Endothelial cell of umbilical vein (primary cell): ENCODE data around the gene VPS33B. TPM values are rescaled to one million over a fixed set of nuclear protein-coding genes. Genes with fewer than 3 reads are reported as not detected.

Experiments
- BruUV-seq: library from RNA; stranded (reverse); fragments of 400-500 nt; replicated peaks from 2 replicates; lab custom pipeline; 2021; lab: Mats Ljungman, UMichigan
- CTCF ChIA-PET: fragments of 300-600, 350-600 bp; sonication (Branson Sonifier 250); formaldehyde crosslinking; loops from one replicate; lab custom pipeline; 2021; ENCODE audit warnings: antibody characterized with exemption, inconsistent platforms; lab: Charles Lee
- POLR2A ChIA-PET: fragments of 300-600, 350-600 bp; sonication (Branson Sonifier 250); formaldehyde crosslinking; loops from one replicate; lab custom pipeline; 2021; ENCODE audit warnings: antibody characterized with exemption, inconsistent platforms; lab: Charles Lee
- DNase-seq: peaks from one replicate; pipeline ENCODE4 v3.0.0-alpha.2; 2011; ENCODE audit warnings: low read depth, low spot score
- FAIRE-seq: peaks from 2 replicates; lab custom pipeline; 2011; peaks lifted over from hg19 to GRCh38; lab: Jason Lieb, UNC
- H2AFZ ChIP-seq: 2 replicates; pipeline ENCODE4 v1.6.0; 2012; ENCODE audit warnings: low read depth, low read length, control low read depth, inconsistent platforms
- H3K27ac ChIP-seq: 2 replicates; pipeline ENCODE4 v1.5.1; 2011; ENCODE audit warnings: low read depth, mild to moderate bottlenecking, control low read depth, low read length, moderate library complexity; ENCODE audit not compliant: insufficient read depth
- H3K27me3 ChIP-seq, 2 experiments: 2 replicates each; pipeline versions ENCODE4 v1.6.0 to v1.6.1; 2011; ENCODE audit warnings: low read length in 2 of 2, mixed read lengths in 1 of 2; ENCODE audit not compliant: control insufficient read depth in 2 of 2, insufficient read depth in 2 of 2
- H3K36me3 ChIP-seq, 2 experiments: 2 replicates in 1 of 2; 3 replicates in 1 of 2; pipeline ENCODE4 v1.5.1; 2011; ENCODE audit warnings: low read length in 2 of 2, mild to moderate bottlenecking in 1 of 2, moderate library complexity in 1 of 2; ENCODE audit not compliant: control insufficient read depth in 2 of 2, insufficient read depth in 2 of 2; ENCODE audit errors: extremely low read depth in 1 of 2
- H3K4me1 ChIP-seq: 3 replicates; pipeline ENCODE4 v1.5.1; 2011; ENCODE audit warnings: mild to moderate bottlenecking, low read length; ENCODE audit not compliant: control insufficient read depth, insufficient read depth; ENCODE audit errors: extremely low read depth
- H3K4me2 ChIP-seq: 2 replicates; pipeline ENCODE4 v1.6.1; 2011; ENCODE audit warnings: low read length, control low read depth, mixed read lengths; ENCODE audit not compliant: insufficient read depth
- H3K4me3 ChIP-seq, 3 experiments: fragments of 200-600 bp in 1 of 3; sonication (generic), shearing (Covaris generic) in 1 of 3; replicated peaks in 1 of 3; 2 replicates each; pipeline ENCODE4 v1.5.1; 2011 to 2016; ENCODE audit warnings: control low read depth in 3 of 3, low read length in 3 of 3, mild to moderate bottlenecking in 2 of 3, inconsistent platforms in 1 of 3, low read depth in 1 of 3, moderate library complexity in 1 of 3; ENCODE audit not compliant: insufficient read depth in 1 of 3
- H3K79me2 ChIP-seq: 2 replicates; pipeline ENCODE4 v1.6.0; 2012; ENCODE audit warnings: low read length, inconsistent platforms; ENCODE audit not compliant: control insufficient read depth, insufficient read depth
- H3K9ac ChIP-seq: replicated peaks from 2 replicates; pipeline ENCODE3; 2011; ENCODE audit warnings: low read length, control low read depth; ENCODE audit not compliant: insufficient read depth; ENCODE audit errors: extremely low read depth
- H3K9me1 ChIP-seq: replicated peaks from 3 replicates; pipeline ENCODE4 v1.6.0; 2011; ENCODE audit warnings: mild to moderate bottlenecking, low read length; ENCODE audit not compliant: control insufficient read depth, insufficient read depth; ENCODE audit errors: extremely low read depth
- H3K9me3 ChIP-seq: replicated peaks from 2 replicates; pipeline ENCODE4 v1.5.1; 2012; ENCODE audit warnings: low read length, inconsistent platforms; ENCODE audit not compliant: control insufficient read depth, insufficient read depth
- H4K20me1 ChIP-seq: replicated peaks from 2 replicates; pipeline ENCODE3; 2011; ENCODE audit warnings: mild to moderate bottlenecking, low read length; ENCODE audit not compliant: control insufficient read depth, insufficient read depth; ENCODE audit errors: extremely low read depth
- CTCF ChIP-seq, 2 donors: IDR thresholded peaks; 1 replicate in 1 of 2; 2 replicates in 1 of 2; pipeline ENCODE4 v1.5.1; 2011; ENCODE audit warnings: low read length in 2 of 2, mild to moderate bottlenecking in 2 of 2, moderate library complexity in 2 of 2, control low read depth in 1 of 2, inconsistent platforms in 1 of 2, low read depth in 1 of 2; ENCODE audit not compliant: insufficient read depth in 1 of 2; ENCODE audit errors: extremely low read depth in 1 of 2
- JUN ChIP-seq: IDR thresholded peaks from 2 replicates; pipeline ENCODE4 v1.6.1; 2011; ENCODE audit warnings: borderline replicate concordance, low read depth; ENCODE audit not compliant: insufficient read length, insufficient read depth
- MYC ChIP-seq: IDR thresholded peaks from one replicate; pipeline ENCODE4 v1.6.1; 2011; ENCODE audit warnings: mild to moderate bottlenecking, low read depth, low read length
- POLR2A ChIP-seq: IDR thresholded peaks from 2 replicates; pipeline ENCODE4 v1.6.1; 2012; ENCODE audit warnings: low read depth, mild to moderate bottlenecking, control low read depth, low read length
- POLR2AphosphoS5 ChIP-seq: IDR thresholded peaks from 2 replicates; pipeline ENCODE4 v1.6.1; 2012; ENCODE audit warnings: low read depth, mild to moderate bottlenecking, control low read depth, low read length, moderate library complexity; ENCODE audit not compliant: insufficient read depth
- dilution Hi-C: fragments of 300-500 bp; cut with MboI; formaldehyde crosslinking; loops from one replicate; pipeline ENCODE4 v1.15.0; 2019; ENCODE audit warnings: low sequenced_read_pairs; ENCODE audit not compliant: extremely low pct_ligation_motif_present
- intact Hi-C: fragments of 100-400 bp; cut with micrococcal nuclease; formaldehyde crosslinking; loops from one replicate; pipeline ENCODE4 v1.10.0; 2022
- polyA plus RNA-seq, 4 experiments: library from polyadenylated mRNA; depleted of rRNA in 3 of 4; stranded (reverse) in 3 of 4; unstranded in 1 of 4; fragments of >200 nt; gene quantifications; 2 replicates each; pipeline versions ENCODE4 v1.2.1 to v1.2.3, GENCODE V29; 2011 to 2012; ENCODE audit warnings: missing spikeins in 1 of 4
- total RNA-seq: library from RNA; stranded (reverse); gene quantifications from 2 replicates; pipeline ENCODE4 v1.2.3, GENCODE V29; 2021
- TF ChIP-seq, protein P1 (sequence below): IDR thresholded peaks from 2 replicates; pipeline ENCODE4 v1.6.1; 2011; ENCODE audit not compliant: insufficient read depth, insufficient read length

Gene VPS33B
- total and polyA plus RNA-seq, 2 donors (not counting 3 experiments of a cell fraction or from before 2014, with no cell fraction given) = 11.8 to 14.2 TPM

GRCh38 chr15:90986790-90987507, 35.4 kb downstream of the VPS33B start:
- Histone ChIP-seq H3K4me3 (no peak overlapping the region), H3K9ac (no peak overlapping the region), H2AFZ (no peak overlapping the region), H3K9me3 (no peaks in the 10 kb centered on the region), H3K79me2 (peaks cover 90% of the 10 kb centered on the region), H3K9me1 (no peaks in the 10 kb centered on the region), H3K27ac (no peak overlapping the region), H4K20me1 (no peaks in the 10 kb centered on the region), H3K4me2 (no peak overlapping the region), H3K27me3 (no peaks in the 10 kb centered on the region), H3K4me1 (peaks cover 17% of the 10 kb centered on the region), H3K36me3 (peaks cover 0 to 7% of the 10 kb centered on the region in 2 experiments)
- POLR2A ChIA-PET = interaction anchor here (0.7 kb wide), 1 partner anchor 29 kb away, joined by 3 read pairs; no protein-coding TSS in a partner anchor
- no peak for TF ChIP-seq CTCF (IDR thresholded peaks at IDR 0.05; ENCODE audit: extremely low read depth in 1 of 2, insufficient read depth in 1 of 2, low read depth in 1 of 2, low read length in 2 of 2)
- no peak for TF ChIP-seq POLR2A
- TF ChIP-seq POLR2AphosphoS5 = no peak
- TF ChIP-seq, protein P1, sequence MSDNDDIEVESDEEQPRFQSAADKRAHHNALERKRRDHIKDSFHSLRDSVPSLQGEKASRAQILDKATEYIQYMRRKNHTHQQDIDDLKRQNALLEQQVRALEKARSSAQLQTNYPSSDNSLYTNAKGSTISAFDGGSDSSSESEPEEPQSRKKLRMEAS = no peak
- no peak for TF ChIP-seq MYC
- TF ChIP-seq JUN = no peak
- intact Hi-C loops = no loop called here
- no peak for FAIRE-seq
- no peak for DNase-seq
- CTCF ChIA-PET = interaction anchor here (1.1 to 2.7 kb wide), 2 partner anchors 10 to 30 kb away, joined by 3 to 23 read pairs; no protein-coding TSS in a partner anchor
- no TSS peak for BruUV-seq
- dilution Hi-C loops = no loop called here
